Measurements from ENCODE around the gene DBX2. TPM values are rescaled to one million over a fixed set of nuclear protein-coding genes. Genes with fewer than 3 reads are reported as not detected.
"Not testable (repeated sequence)": the region's sequence is repeated elsewhere in the genome, so short reads cannot be mapped to it uniquely, and the experiment has no call there.

The DBX2 gene
- total and polyA plus RNA-seq, 2 experiments from 2014 or later, result 0.07 to 0.18 TPM

GRCh38 chr12:45098766-45099165, 47.9 kb upstream of the DBX2 start (continued):
- no peak for TF ChIP-seq CTCF (conservative IDR thresholded peaks at IDR 0.05; ENCODE audit: low read depth in 2 of 2)
- no peak for TF ChIP-seq ZNF462 (CRISPR knock-in tag; IDR thresholded peaks at IDR 0.05)
- no peak for TF ChIP-seq POLR2AphosphoS5 (IDR thresholded peaks at IDR 0.05; ENCODE audit: low read depth)
- no peak for TF ChIP-seq JUNB (IDR thresholded peaks at IDR 0.05; ENCODE audit: unreplicated experiment)
- TF ChIP-seq NANOG (IDR thresholded peaks at IDR 0.05; ENCODE audit: borderline replicate concordance), result no peak
- no peak for TF ChIP-seq ZNF114 (CRISPR knock-in tag; IDR thresholded peaks at IDR 0.05)
- no peak for TF ChIP-seq EZH2phosphoT487 (IDR thresholded peaks at IDR 0.05; ENCODE audit: unreplicated experiment)
- TF ChIP-seq EZH2 (IDR thresholded peaks at IDR 0.05; ENCODE audit: low read depth, unreplicated experiment), result no peak

GRCh38 chr12:45095417-45095816, 44.5 kb upstream of the DBX2 start:
- H3F3A ChIP-seq (replicated peaks; ENCODE audit: low read depth); H3K27me3 Mint-ChIP-seq (ENCODE audit: insufficient read depth, low read depth, poor library complexity); H3K36me3 ChIP-seq (ENCODE audit: insufficient read depth); H4K20me1 ChIP-seq (replicated peaks; ENCODE audit: insufficient read depth); H3K27ac Mint-ChIP-seq; H3K79me2 ChIP-seq (replicated peaks; ENCODE audit: insufficient read depth); H3K4me3 ChIP-seq; H3K4me2 ChIP-seq; H3K4me1 ChIP-seq (ENCODE audit: insufficient read depth); DNase-seq (ENCODE audit: low spot score); H3K4me1 Mint-ChIP-seq; H3K27me3 ChIP-seq (ENCODE audit: insufficient read depth); ATAC-seq; H3K9me2 ChIP-seq (ENCODE audit: insufficient read depth); H3K27ac ChIP-seq (ENCODE audit: low read depth); H2AFZ ChIP-seq; H3K4me3 Mint-ChIP-seq; H3K36me3 Mint-ChIP-seq (ENCODE audit: low read depth); H3K9me3 Mint-ChIP-seq: not testable (repeated sequence)
